GM12875 (cell line): Measurements from ENCODE around the gene WDR19.

Source experiments
- H3K4me3 ChIP-seq: one replicate; pipeline ENCODE4 v1.5.1; 2011; ENCODE audit warnings: low read depth, low read length, control low read depth
- CTCF ChIP-seq: IDR thresholded peaks from 2 replicates; pipeline ENCODE4 v1.5.1; 2011; ENCODE audit warnings: low read depth, mild to moderate bottlenecking, control low read depth, inconsistent platforms, low read length, moderate library complexity, borderline replicate concordance; ENCODE audit not compliant: insufficient read depth

Gene WDR19

GRCh38 chr4:39201963-39202362, 19.6 kb downstream of the WDR19 start:
- no peak for TF ChIP-seq CTCF
- no peak overlapping the region for H3K4me3 ChIP-seq

GRCh38 chr4:39204543-39204942, 22.2 kb downstream of the WDR19 start:
- no peak for TF ChIP-seq CTCF

GRCh38 chr4:39205000-39205399, 22.7 kb downstream of the WDR19 start:
- TF ChIP-seq CTCF = no peak
- H3K4me3 ChIP-seq = no peak overlapping the region

More at GRCh38 chr4:39204543-39204942, 22.2 kb downstream of the WDR19 start:
- H3K4me3 ChIP-seq = no peak overlapping the region

GRCh38 chr4:39205476-39205875, 23.1 kb downstream of the WDR19 start:
- H3K4me3 ChIP-seq = no peak overlapping the region
- TF ChIP-seq CTCF = no peak

GRCh38 chr4:39227906-39228305, 45.6 kb downstream of the WDR19 start:
- TF ChIP-seq CTCF = no peak

GRCh38 chr4:39228377-39228776, 46.0 kb downstream of the WDR19 start:
- TF ChIP-seq CTCF = no peak
- no peak overlapping the region for H3K4me3 ChIP-seq

More at GRCh38 chr4:39227906-39228305, 45.6 kb downstream of the WDR19 start:
- no peak overlapping the region for H3K4me3 ChIP-seq

- no peak for TF ChIP-seq CTCF
Observed at GRCh38 chr4:39230462-39230861, 48.1 kb downstream of the WDR19 start.

More at GRCh38 chr4:39230462-39230861, 48.1 kb downstream of the WDR19 start:
- no peak overlapping the region for H3K4me3 ChIP-seq
